ENCODE measurements around the gene KREMEN1.

DNA sequence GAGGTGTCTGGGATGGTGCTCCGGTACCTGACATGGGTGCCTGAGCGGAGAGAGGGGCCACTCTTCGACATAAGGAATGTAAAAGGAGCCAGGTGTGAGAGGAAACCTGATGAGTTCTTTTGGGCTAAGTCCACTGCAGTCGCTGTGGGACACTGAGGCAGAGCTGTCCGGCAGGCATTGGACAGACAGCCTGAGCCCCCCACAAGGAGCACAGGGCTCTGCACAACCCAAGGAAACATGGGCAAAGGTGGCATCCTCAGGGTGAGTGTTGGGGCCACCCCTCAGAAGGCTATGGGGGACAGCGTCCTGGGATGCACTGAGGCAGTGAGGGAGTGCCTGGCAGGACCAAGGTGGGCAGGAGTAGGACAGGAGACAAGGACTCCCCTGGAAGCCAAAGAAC is 75.2 kb downstream of the KREMEN1 start:
- TF ChIP-seq EZH2 (IDR thresholded peaks at IDR 0.05; ENCODE audit: borderline replicate concordance) (no peak), EZH2phosphoT487 (IDR thresholded peaks at IDR 0.05; ENCODE audit: low read depth, severe bottlenecking, unreplicated experiment) (no peak)
- TF ChIP-seq, protein P1, sequence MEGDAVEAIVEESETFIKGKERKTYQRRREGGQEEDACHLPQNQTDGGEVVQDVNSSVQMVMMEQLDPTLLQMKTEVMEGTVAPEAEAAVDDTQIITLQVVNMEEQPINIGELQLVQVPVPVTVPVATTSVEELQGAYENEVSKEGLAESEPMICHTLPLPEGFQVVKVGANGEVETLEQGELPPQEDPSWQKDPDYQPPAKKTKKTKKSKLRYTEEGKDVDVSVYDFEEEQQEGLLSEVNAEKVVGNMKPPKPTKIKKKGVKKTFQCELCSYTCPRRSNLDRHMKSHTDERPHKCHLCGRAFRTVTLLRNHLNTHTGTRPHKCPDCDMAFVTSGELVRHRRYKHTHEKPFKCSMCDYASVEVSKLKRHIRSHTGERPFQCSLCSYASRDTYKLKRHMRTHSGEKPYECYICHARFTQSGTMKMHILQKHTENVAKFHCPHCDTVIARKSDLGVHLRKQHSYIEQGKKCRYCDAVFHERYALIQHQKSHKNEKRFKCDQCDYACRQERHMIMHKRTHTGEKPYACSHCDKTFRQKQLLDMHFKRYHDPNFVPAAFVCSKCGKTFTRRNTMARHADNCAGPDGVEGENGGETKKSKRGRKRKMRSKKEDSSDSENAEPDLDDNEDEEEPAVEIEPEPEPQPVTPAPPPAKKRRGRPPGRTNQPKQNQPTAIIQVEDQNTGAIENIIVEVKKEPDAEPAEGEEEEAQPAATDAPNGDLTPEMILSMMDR (IDR thresholded peaks at IDR 0.05; ENCODE audit: poor library complexity) = no peak
